ENCODE results near the gene CD248. TPM values are rescaled to one million over a fixed set of nuclear protein-coding genes. Genes with fewer than 3 reads are reported as not detected.

CD248 gene
- total RNA-seq, 4 donors from 2014 or later: 2.6 to 36.2 (median 6.5) TPM

DNA sequence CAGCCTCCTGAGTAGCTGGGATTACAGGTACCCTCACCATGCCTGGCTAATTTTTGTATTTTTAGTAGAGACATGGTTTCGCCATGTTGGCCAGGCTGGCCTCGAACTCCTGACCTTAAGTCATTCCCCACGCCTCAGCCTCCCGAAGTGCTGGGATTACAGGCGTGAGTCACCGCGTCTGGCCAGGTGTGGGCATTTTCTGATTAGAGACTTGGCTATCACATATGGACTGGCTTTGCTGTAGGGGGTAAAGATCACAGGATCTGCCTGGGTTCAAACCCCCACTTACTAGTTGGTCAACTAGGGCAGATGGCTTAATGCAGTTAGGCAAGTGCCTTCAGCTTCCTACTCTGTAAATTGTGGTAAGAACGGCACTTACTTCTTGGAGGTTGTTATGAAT lies 6.5 kb downstream of the CD248 start:
- no peak for DNase-seq

GRCh38 chr11:66309475-66309874 lies 7.4 kb downstream of the CD248 start:
- H3K4me3 ChIP-seq: no peak overlapping the region
- in situ Hi-C loops (cut with MboI; ENCODE audit: low pct_ligation_motif_present in 1 of 4, low pct_unique_long_range_greater_than_20kb in 1 of 4, low sequenced_read_pairs in 3 of 4) (loop anchor here in 2 of 4 donors (10.0 kb wide), 2 partner anchors 75 to 85 kb away; no protein-coding TSS in a partner anchor), intact Hi-C loops (cut with DNase I; ENCODE audit: low total_unique reads) (no loop called here)
- H3K27ac ChIP-seq: no peak overlapping the region
- no peaks in the 10 kb centered on the region for H3K36me3 ChIP-seq
- no peaks in the 10 kb centered on the region for H3K9me3 ChIP-seq
- peaks cover 7 to 17% (median 14%) of the 10 kb centered on the region in 4 donors for H3K4me1 ChIP-seq
- WGBS, 2 donors (ENCODE audit: low coverage in 1 of 2): 62% methylated on average over 3 of the region's 3 CpGs; no CpG with 5 or more reads in 1 of the 2 donors
- DNase-seq: no peak
- TF ChIP-seq POLR2AphosphoS5 (IDR thresholded peaks at IDR 0.05) (no peak), POLR2A (IDR thresholded peaks at IDR 0.05) (no peak), EP300 (IDR thresholded peaks at IDR 0.05; ENCODE audit: low read depth) (no peak)
- TF ChIP-seq, protein P1, sequence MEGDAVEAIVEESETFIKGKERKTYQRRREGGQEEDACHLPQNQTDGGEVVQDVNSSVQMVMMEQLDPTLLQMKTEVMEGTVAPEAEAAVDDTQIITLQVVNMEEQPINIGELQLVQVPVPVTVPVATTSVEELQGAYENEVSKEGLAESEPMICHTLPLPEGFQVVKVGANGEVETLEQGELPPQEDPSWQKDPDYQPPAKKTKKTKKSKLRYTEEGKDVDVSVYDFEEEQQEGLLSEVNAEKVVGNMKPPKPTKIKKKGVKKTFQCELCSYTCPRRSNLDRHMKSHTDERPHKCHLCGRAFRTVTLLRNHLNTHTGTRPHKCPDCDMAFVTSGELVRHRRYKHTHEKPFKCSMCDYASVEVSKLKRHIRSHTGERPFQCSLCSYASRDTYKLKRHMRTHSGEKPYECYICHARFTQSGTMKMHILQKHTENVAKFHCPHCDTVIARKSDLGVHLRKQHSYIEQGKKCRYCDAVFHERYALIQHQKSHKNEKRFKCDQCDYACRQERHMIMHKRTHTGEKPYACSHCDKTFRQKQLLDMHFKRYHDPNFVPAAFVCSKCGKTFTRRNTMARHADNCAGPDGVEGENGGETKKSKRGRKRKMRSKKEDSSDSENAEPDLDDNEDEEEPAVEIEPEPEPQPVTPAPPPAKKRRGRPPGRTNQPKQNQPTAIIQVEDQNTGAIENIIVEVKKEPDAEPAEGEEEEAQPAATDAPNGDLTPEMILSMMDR (IDR thresholded peaks at IDR 0.05): no peak
- no peaks in the 10 kb centered on the region for H3K27me3 ChIP-seq

More for the DNA sequence above, 6.5 kb downstream of the CD248 start:
- WGBS, 2 donors (ENCODE audit: low coverage in 1 of 2): 74 to 86% methylated on average over 1 to 8 of the region's 8 CpGs
- H3K4me3 ChIP-seq: no peak overlapping the region
- H3K27me3 ChIP-seq: no peaks in the 10 kb centered on the region
- no peaks in the 10 kb centered on the region for H3K9me3 ChIP-seq
- H3K27ac ChIP-seq: no peak overlapping the region
- no peaks in the 10 kb centered on the region for H3K36me3 ChIP-seq
- peaks cover 7 to 17% (median 14%) of the 10 kb centered on the region in 4 donors for H3K4me1 ChIP-seq
- in situ Hi-C loops (cut with MboI; ENCODE audit: low pct_ligation_motif_present in 1 of 4, low pct_unique_long_range_greater_than_20kb in 1 of 4, low sequenced_read_pairs in 3 of 4): no loop called here
- intact Hi-C loops (cut with DNase I; ENCODE audit: low total_unique reads): loop anchor here (2.0 kb wide), 1 partner anchor 18 kb away; no protein-coding TSS in a partner anchor
- TF ChIP-seq EP300 (IDR thresholded peaks at IDR 0.05; ENCODE audit: low read depth) (no peak), POLR2A (IDR thresholded peaks at IDR 0.05) (no peak), POLR2AphosphoS5 (IDR thresholded peaks at IDR 0.05) (no peak)
- TF ChIP-seq, protein P1 (IDR thresholded peaks at IDR 0.05): no peak

- no peaks in the 10 kb centered on the region for H3K9me3 ChIP-seq
- no peak for TF ChIP-seq POLR2AphosphoS5 (IDR thresholded peaks at IDR 0.05)
- TF ChIP-seq POLR2A (IDR thresholded peaks at IDR 0.05): no peak
- TF ChIP-seq EP300 (IDR thresholded peaks at IDR 0.05; ENCODE audit: low read depth): no peak
- TF ChIP-seq, protein P1 (IDR thresholded peaks at IDR 0.05): no peak
- no peaks in the 10 kb centered on the region for H3K36me3 ChIP-seq
- H3K4me3 ChIP-seq: no peak overlapping the region
- H3K27ac ChIP-seq: no peak overlapping the region
- no peaks in the 10 kb centered on the region for H3K27me3 ChIP-seq
- intact Hi-C loops (cut with DNase I; ENCODE audit: low total_unique reads): no loop called here
- in situ Hi-C loops (cut with MboI; ENCODE audit: low pct_ligation_motif_present in 1 of 4, low pct_unique_long_range_greater_than_20kb in 1 of 4, low sequenced_read_pairs in 3 of 4): loop anchor here in 2 of 4 donors (10.0 kb wide), 2 partner anchors 82 to 92 kb away; no protein-coding TSS in a partner anchor
- WGBS, 2 donors (ENCODE audit: low coverage in 1 of 2): 77 to 84% methylated on average over 5 to 12 of the region's 12 CpGs
- no peaks in the 10 kb centered on the region for H3K4me1 ChIP-seq
- DNase-seq: no peak
These were observed 14.2 kb downstream of the CD248 start for GRCh38 chr11:66302656-66303055.

GRCh38 chr11:66299186-66299585 lies 17.7 kb downstream of the CD248 start:
- no peak for DNase-seq
- in situ Hi-C loops (cut with MboI; ENCODE audit: low pct_ligation_motif_present in 1 of 4, low pct_unique_long_range_greater_than_20kb in 1 of 4, low sequenced_read_pairs in 3 of 4): no loop called here
- Histone ChIP-seq H3K4me1 (no peaks in the 10 kb centered on the region), H3K36me3 (no peaks in the 10 kb centered on the region), H3K27me3 (peaks cover 19% of the 10 kb centered on the region), H3K4me3 (no peak overlapping the region), H3K9me3 (no peaks in the 10 kb centered on the region), H3K27ac (no peak overlapping the region)
- intact Hi-C loops (cut with DNase I; ENCODE audit: low total_unique reads): no loop called here
- TF ChIP-seq, protein P1 (IDR thresholded peaks at IDR 0.05): no peak
- no peak for TF ChIP-seq POLR2AphosphoS5 (IDR thresholded peaks at IDR 0.05)
- TF ChIP-seq POLR2A (IDR thresholded peaks at IDR 0.05): no peak
- TF ChIP-seq EP300 (IDR thresholded peaks at IDR 0.05; ENCODE audit: low read depth): no peak
- WGBS, 2 donors (ENCODE audit: low coverage in 1 of 2): 55 to 62% methylated on average over 2 to 3 of the region's 3 CpGs
